Measurements from ENCODE around the gene FRY.

FRY gene

GRCh38 chr13:32021785-32022184 is 9.8 kb upstream of the FRY start:
- H3K27ac ChIP-seq = peak overlapping the region; percentile 92
- H3K4me3 ChIP-seq (ENCODE audit: low read depth, low read length) = no peak overlapping the region
- H3K36me3 ChIP-seq = no peaks in the 10 kb centered on the region; the same call in 1 of the 2 replicates
- no peak for TF ChIP-seq CTCF (IDR thresholded peaks at IDR 0.05; ENCODE audit: low read depth, low read length)
- no peak for DNase-seq
- no peaks in the 10 kb centered on the region for H3K9me3 ChIP-seq (ENCODE audit: severe bottlenecking)
- H3K27me3 ChIP-seq (ENCODE audit: insufficient read depth, low read depth, severe bottlenecking) = no peaks in the 10 kb centered on the region

- Histone ChIP-seq H3K36me3 (no peaks in the 10 kb centered on the region; the same call in 1 of the 2 replicates), H3K27ac (peak overlapping the region; percentile 92), H3K9me3 (ENCODE audit: severe bottlenecking) (no peaks in the 10 kb centered on the region), H3K27me3 (ENCODE audit: insufficient read depth, low read depth, severe bottlenecking) (no peaks in the 10 kb centered on the region), H3K4me3 (ENCODE audit: low read depth, low read length) (peak overlapping the region; percentile 35)
- 0 out of 2 replicates have a peak, but pooled peaks have one; percentile 4 for TF ChIP-seq CTCF (IDR thresholded peaks at IDR 0.05; ENCODE audit: low read depth, low read length)
- peak; percentile 90 for DNase-seq
These were observed 9.3 kb upstream of the FRY start for GRCh38 chr13:32022311-32022710.

- no peaks in the 10 kb centered on the region for H3K9me3 ChIP-seq (ENCODE audit: severe bottlenecking)
- TF ChIP-seq CTCF (IDR thresholded peaks at IDR 0.05; ENCODE audit: low read depth, low read length) = no peak
- no peak for DNase-seq
These were observed 8.5 kb upstream of the FRY start for GRCh38 chr13:32023096-32023495.

GRCh38 chr13:32023698-32024097 is 7.9 kb upstream of the FRY start:
- Histone ChIP-seq H3K4me3 (ENCODE audit: low read depth, low read length) (no peak overlapping the region), H3K27ac (peak overlapping the region; percentile 92; the same call in 1 of the 2 replicates), H3K36me3 (no peaks in the 10 kb centered on the region; the same call in 1 of the 2 replicates), H3K27me3 (ENCODE audit: insufficient read depth, low read depth, severe bottlenecking) (no peaks in the 10 kb centered on the region), H3K9me3 (ENCODE audit: severe bottlenecking) (no peaks in the 10 kb centered on the region)
- no peak for TF ChIP-seq CTCF (IDR thresholded peaks at IDR 0.05; ENCODE audit: low read depth, low read length)
- DNase-seq = no peak

More at GRCh38 chr13:32023096-32023495, 8.5 kb upstream of the FRY start:
- Histone ChIP-seq H3K4me3 (ENCODE audit: low read depth, low read length) (peak overlapping the region; percentile 35; the same call in 1 of the 2 replicates), H3K27ac (peak overlapping the region; percentile 92), H3K36me3 (no peaks in the 10 kb centered on the region; the same call in 1 of the 2 replicates), H3K27me3 (ENCODE audit: insufficient read depth, low read depth, severe bottlenecking) (no peaks in the 10 kb centered on the region)

- TF ChIP-seq CTCF (IDR thresholded peaks at IDR 0.05; ENCODE audit: low read depth, low read length) = no peak
- no peaks in the 10 kb centered on the region for H3K9me3 ChIP-seq (ENCODE audit: severe bottlenecking)
- H3K36me3 ChIP-seq = no peaks in the 10 kb centered on the region
- H3K4me3 ChIP-seq (ENCODE audit: low read depth, low read length) = no peak overlapping the region
- no peak overlapping the region for H3K27ac ChIP-seq
- DNase-seq = no peak
- H3K27me3 ChIP-seq (ENCODE audit: insufficient read depth, low read depth, severe bottlenecking) = no peaks in the 10 kb centered on the region
These were observed 6.8 kb upstream of the FRY start for GRCh38 chr13:32024750-32025149.

GRCh38 chr13:32025730-32026129 is 5.8 kb upstream of the FRY start:
- Histone ChIP-seq H3K9me3 (ENCODE audit: severe bottlenecking) (no peaks in the 10 kb centered on the region), H3K36me3 (no peaks in the 10 kb centered on the region), H3K4me3 (ENCODE audit: low read depth, low read length) (no peak overlapping the region), H3K27ac (no peak overlapping the region), H3K27me3 (ENCODE audit: insufficient read depth, low read depth, severe bottlenecking) (no peaks in the 10 kb centered on the region)
- TF ChIP-seq CTCF (IDR thresholded peaks at IDR 0.05; ENCODE audit: low read depth, low read length) = no peak
- DNase-seq = no peak

Measured in WERI-Rb-1 (cell line).